PC-3 (cell line): ENCODE results near the gene INPPL1.

Experiments used
- CTCF ChIP-seq: fragments of 300-600 bp; sonication (generic); conservative IDR thresholded peaks from 2 replicates; pipeline ENCODE4 v1.5.1; 2017; ENCODE audit warnings: antibody characterized with exemption, low read depth, mild to moderate bottlenecking, low read length
- EZH2 ChIP-seq: fragments of 300-600 bp; sonication (generic); IDR thresholded peaks from one replicate; pipeline ENCODE4 v1.6.1; 2017; ENCODE audit warnings: antibody characterized with exemption, mild to moderate bottlenecking, low read length; ENCODE audit not compliant: unreplicated experiment
- EZH2phosphoT487 ChIP-seq: fragments of 300-600 bp; sonication (generic); IDR thresholded peaks from 2 replicates; pipeline ENCODE4 v1.6.1; 2018; ENCODE audit warnings: mild to moderate bottlenecking, antibody characterized with exemption, low read length, borderline replicate concordance

- TF ChIP-seq CTCF (no peak), EZH2 (no peak), EZH2phosphoT487 (no peak)
Measured at GRCh38 chr11:72177656-72178055, 46.9 kb upstream of the INPPL1 start.
